HEK293 (cell line): ENCODE measurements around the gene ZIC5.

ENCODE experiments used
- CTCF ChIA-PET: fragments of 350-600 bp; formaldehyde crosslinking; extraction: SDS; loops from one replicate; lab custom pipeline; 2021; ENCODE audit warnings: antibody characterized with exemption; lab: Yijun Ruan, JAX
- POLR2A ChIA-PET: fragments of 300-600 bp; formaldehyde crosslinking; extraction: SDS; loops from one replicate; lab custom pipeline; 2020; ENCODE audit warnings: antibody characterized with exemption, inconsistent platforms; lab: Yijun Ruan, JAX
- H3K27ac ChIP-seq: fragments of 200-500 bp; sonication (Bioruptor generic); 2 replicates; pipeline ENCODE4 v1.5.1; 2014; ENCODE audit warnings: low read depth, low read length, control low read depth, inconsistent platforms; ENCODE audit errors: extremely low read depth
- H3K36me3 ChIP-seq, 2 experiments: fragments of 200-500 bp in 1 of 2; sonication (Bioruptor generic) in 1 of 2; 1 replicate in 1 of 2; 2 replicates in 1 of 2; pipeline ENCODE4 v1.5.1; 2014 to 2017; ENCODE audit warnings: inconsistent platforms in 2 of 2, low read length in 2 of 2; ENCODE audit not compliant: control insufficient read depth in 2 of 2, insufficient read depth in 1 of 2
- H3K4me1 ChIP-seq: fragments of 200-500 bp; sonication (Bioruptor generic); 2 replicates; pipeline ENCODE4 v1.5.1; 2014; ENCODE audit warnings: mild to moderate bottlenecking, low read length, inconsistent platforms; ENCODE audit not compliant: control insufficient read depth, insufficient read depth
- H3K4me3 ChIP-seq: 2 replicates; pipeline ENCODE4 v1.5.1; 2011; ENCODE audit warnings: low read depth, mild to moderate bottlenecking, control low read depth, low read length, moderate library complexity
- H3K9me3 ChIP-seq: fragments of 200-500 bp; sonication (Bioruptor generic); 2 replicates; pipeline ENCODE4 v1.5.1; 2014; ENCODE audit warnings: low read depth, low read length, inconsistent platforms; ENCODE audit not compliant: control insufficient read depth, insufficient read depth
- PRDM1 ChIP-seq: fragments of 450-650 bp; formaldehyde crosslinking; IDR thresholded peaks from 2 replicates; pipeline ENCODE4; 2016; ENCODE audit warnings: missing biosample characterization, missing genetic modification characterization
- PRDM2 ChIP-seq: fragments of 450-650 bp; formaldehyde crosslinking; IDR thresholded peaks from 2 replicates; pipeline ENCODE4 v1.5.1; 2016; ENCODE audit warnings: missing biosample characterization, missing genetic modification characterization, borderline replicate concordance
- ZBTB17 ChIP-seq: fragments of 450-650 bp; formaldehyde crosslinking; IDR thresholded peaks from 2 replicates; pipeline ENCODE4 v1.5.1; 2016; ENCODE audit warnings: missing biosample characterization, missing genetic modification characterization
- ZFP3 ChIP-seq: fragments of 450-650 bp; formaldehyde crosslinking; IDR thresholded peaks from 2 replicates; pipeline ENCODE4 v1.5.1; 2016; ENCODE audit warnings: low read depth, missing biosample characterization, missing genetic modification characterization
- ZFP69B ChIP-seq: fragments of 450-650 bp; formaldehyde crosslinking; IDR thresholded peaks from 2 replicates; pipeline ENCODE4 v1.5.1; 2016; ENCODE audit warnings: missing biosample characterization, missing genetic modification characterization
- ZNF202 ChIP-seq: fragments of 450-650 bp; formaldehyde crosslinking; IDR thresholded peaks from 2 replicates; pipeline ENCODE4 v1.5.1; 2016; ENCODE audit warnings: missing biosample characterization, missing genetic modification characterization, borderline replicate concordance
- ZNF561 ChIP-seq: fragments of 450-650 bp; IDR thresholded peaks from 2 replicates; pipeline ENCODE4 v1.5.1; 2018; ENCODE audit warnings: missing biosample characterization, missing genetic modification characterization, borderline replicate concordance
- ZSCAN4 ChIP-seq: fragments of 450-650 bp; formaldehyde crosslinking; IDR thresholded peaks from 2 replicates; pipeline ENCODE4 v1.5.1; 2017; ENCODE audit warnings: missing biosample characterization, missing genetic modification characterization
- TF ChIP-seq, protein P1 (sequence below): fragments of 450-650 bp; formaldehyde crosslinking; IDR thresholded peaks from 2 replicates; pipeline ENCODE4 v1.5.1; 2017; ENCODE audit warnings: missing biosample characterization, missing genetic modification characterization

Gene ZIC5

GRCh38 chr13:99997702-99998214, 26.2 kb upstream of the ZIC5 start:
- Histone ChIP-seq H3K4me1 (peaks cover 10% of the 10 kb centered on the region), H3K4me3 (no peak overlapping the region), H3K9me3 (no peaks in the 10 kb centered on the region), H3K36me3 (no peaks in the 10 kb centered on the region), H3K27ac (no peak overlapping the region)
- ChIA-PET POLR2A (no interaction called here), CTCF (no interaction called here)
- TF ChIP-seq ZNF202 (tag by site-specific recombination) (0 out of 2 replicates have a peak, but pooled peaks have one; percentile 8), ZSCAN4 (tag by site-specific recombination) (no peak)

DNA sequence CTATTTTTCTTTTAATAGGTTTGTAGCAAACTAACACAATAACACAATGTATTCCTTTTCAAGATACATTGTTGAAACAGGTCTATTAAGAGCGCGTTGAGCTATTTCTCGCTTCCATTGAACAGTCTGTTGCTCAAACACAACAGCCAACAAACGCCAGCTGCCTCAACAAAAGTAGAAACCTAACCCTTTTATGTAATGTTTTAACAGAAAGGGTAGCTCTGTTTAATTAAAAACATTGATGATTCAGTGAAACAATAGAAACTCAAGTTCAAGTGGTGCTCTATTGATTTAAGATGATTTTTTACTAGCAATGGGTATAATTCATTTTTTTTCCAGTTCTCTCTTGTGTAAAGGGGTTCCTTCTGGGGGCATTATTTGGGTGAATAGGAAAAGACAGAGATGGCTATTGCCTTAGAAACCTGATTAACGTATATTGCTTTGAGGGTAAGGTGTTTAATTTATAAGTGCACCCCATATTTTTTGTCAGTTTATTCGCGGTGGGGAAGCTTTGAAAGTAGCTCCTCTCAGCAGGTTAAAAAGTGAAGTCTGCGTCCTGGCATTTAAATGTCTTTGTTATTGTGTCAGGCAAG, 24.9 kb upstream of the ZIC5 start:
- Histone ChIP-seq H3K36me3 (no peaks in the 10 kb centered on the region), H3K4me3 (no peak overlapping the region), H3K27ac (no peak overlapping the region), H3K9me3 (no peaks in the 10 kb centered on the region), H3K4me1 (peaks cover 15% of the 10 kb centered on the region)
- TF ChIP-seq, protein P1, sequence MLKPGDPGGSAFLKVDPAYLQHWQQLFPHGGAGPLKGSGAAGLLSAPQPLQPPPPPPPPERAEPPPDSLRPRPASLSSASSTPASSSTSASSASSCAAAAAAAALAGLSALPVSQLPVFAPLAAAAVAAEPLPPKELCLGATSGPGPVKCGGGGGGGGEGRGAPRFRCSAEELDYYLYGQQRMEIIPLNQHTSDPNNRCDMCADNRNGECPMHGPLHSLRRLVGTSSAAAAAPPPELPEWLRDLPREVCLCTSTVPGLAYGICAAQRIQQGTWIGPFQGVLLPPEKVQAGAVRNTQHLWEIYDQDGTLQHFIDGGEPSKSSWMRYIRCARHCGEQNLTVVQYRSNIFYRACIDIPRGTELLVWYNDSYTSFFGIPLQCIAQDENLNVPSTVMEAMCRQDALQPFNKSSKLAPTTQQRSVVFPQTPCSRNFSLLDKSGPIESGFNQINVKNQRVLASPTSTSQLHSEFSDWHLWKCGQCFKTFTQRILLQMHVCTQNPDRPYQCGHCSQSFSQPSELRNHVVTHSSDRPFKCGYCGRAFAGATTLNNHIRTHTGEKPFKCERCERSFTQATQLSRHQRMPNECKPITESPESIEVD (tag by site-specific recombination): 0 out of 2 replicates have a peak, but pooled peaks have one; percentile 19
- TF ChIP-seq ZFP69B (tag by site-specific recombination): no peak
- CTCF ChIA-PET: interaction anchor here (1.0 kb wide), 1 partner anchor 80 kb away, joined by 3 read pairs; no protein-coding TSS in a partner anchor
- POLR2A ChIA-PET: no interaction called here

DNA sequence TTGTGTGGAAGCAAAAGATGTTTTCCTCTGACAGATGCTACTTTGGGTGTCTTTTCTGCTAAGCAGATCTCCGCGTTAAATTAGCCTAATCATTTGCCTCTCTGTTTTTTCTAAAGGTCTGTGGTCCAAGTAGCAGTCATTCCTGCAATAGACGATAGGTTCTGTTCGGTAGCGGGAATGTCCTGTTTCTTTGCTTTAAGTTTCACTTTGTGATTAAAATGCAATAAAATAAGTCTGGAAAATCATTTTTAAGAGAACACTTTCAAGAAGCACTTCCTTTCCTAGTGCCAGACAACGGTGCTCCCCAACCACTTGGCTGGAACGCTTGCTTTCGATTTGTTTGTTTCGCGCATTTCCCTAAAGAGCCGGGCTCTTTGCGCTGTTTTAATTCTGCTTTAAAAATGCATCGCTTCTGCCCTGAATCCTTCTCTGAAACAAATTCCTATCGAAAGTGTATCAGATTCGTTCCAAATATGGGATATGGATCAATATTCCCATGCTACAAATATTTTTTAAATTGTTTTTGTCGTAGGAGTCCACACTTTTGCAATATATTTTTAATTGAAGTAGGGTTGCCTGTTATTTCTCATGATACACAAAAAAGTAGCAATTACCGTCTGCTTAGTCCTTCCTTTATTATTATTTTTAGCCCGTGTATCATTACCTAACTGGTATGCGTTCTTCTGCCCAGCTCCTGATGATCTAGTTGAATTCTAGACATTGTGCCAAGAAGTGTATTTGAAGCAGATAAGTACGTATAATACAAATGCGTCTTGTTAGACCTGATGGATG, 24.2 kb upstream of the ZIC5 start:
- POLR2A ChIA-PET: no interaction called here
- H3K9me3 ChIP-seq: no peaks in the 10 kb centered on the region

More for the DNA sequence above, 24.2 kb upstream of the ZIC5 start:
- no peak for TF ChIP-seq PRDM2 (tag by site-specific recombination)
- no peak for TF ChIP-seq ZNF561 (tag by site-specific recombination)
- TF ChIP-seq PRDM1 (tag by site-specific recombination): 0 out of 2 replicates have a peak, but pooled peaks have one; percentile 6
- 0 out of 2 replicates have a peak, but pooled peaks have one; percentile 27 for TF ChIP-seq ZBTB17 (tag by site-specific recombination)
- no peak for TF ChIP-seq ZFP3 (tag by site-specific recombination)
- peaks cover 15% of the 10 kb centered on the region for H3K4me1 ChIP-seq
- H3K36me3 ChIP-seq: no peaks in the 10 kb centered on the region
- H3K27ac ChIP-seq: no peak overlapping the region
- H3K4me3 ChIP-seq: peak overlapping the region; percentile 17
- CTCF ChIA-PET: interaction anchor here (1.0 kb wide), 1 partner anchor 80 kb away, joined by 3 read pairs; no protein-coding TSS in a partner anchor
